Calu3 (cell line): ENCODE measurements around the gene TBXAS1. TPM values are rescaled to one million over a fixed set of nuclear protein-coding genes. Genes with fewer than 3 reads are reported as not detected.

ENCODE experiments used
- BruUV-seq: library from RNA; stranded (reverse); fragments of 400-500 nt; replicated peaks from 2 replicates; lab custom pipeline; 2021; lab: Mats Ljungman, UMichigan
- CTCF ChIA-PET: fragments of 300-600 bp; sonication (Branson Sonifier 250); formaldehyde crosslinking; loops from one replicate; lab custom pipeline; 2022; ENCODE audit warnings: antibody characterized with exemption; lab: Charles Lee
- DNase-seq: peaks from one replicate; pipeline ENCODE4 v3.0.0; 2022
- H3K27ac Mint-ChIP-seq: one replicate; pipeline ENCODE4 v1.8.0; 2022; ENCODE audit warnings: mixed read lengths; ENCODE audit not compliant: unreplicated experiment
- H3K27me3 Mint-ChIP-seq: one replicate; pipeline ENCODE4 v1.8.0; 2022; ENCODE audit warnings: mixed read lengths; ENCODE audit not compliant: unreplicated experiment
- H3K36me3 Mint-ChIP-seq: one replicate; pipeline ENCODE4 v1.8.0; 2022; ENCODE audit warnings: mild to moderate bottlenecking, moderate library complexity, mixed read lengths; ENCODE audit not compliant: insufficient read depth, unreplicated experiment
- H3K4me1 Mint-ChIP-seq: one replicate; pipeline ENCODE4 v1.8.0; 2022; ENCODE audit warnings: mild to moderate bottlenecking, low read depth, mixed read lengths; ENCODE audit not compliant: unreplicated experiment
- H3K4me3 Mint-ChIP-seq: one replicate; pipeline ENCODE4 v1.8.0; 2022; ENCODE audit warnings: mild to moderate bottlenecking, low read depth, moderate library complexity, mixed read lengths; ENCODE audit not compliant: unreplicated experiment
- H3K9me3 Mint-ChIP-seq: one replicate; pipeline ENCODE4 v1.8.0; 2022; ENCODE audit warnings: low read depth, mixed read lengths; ENCODE audit not compliant: unreplicated experiment
- CTCF ChIP-seq: fragments of 200-600 bp; IDR thresholded peaks from one replicate; pipeline ENCODE4 v1.8.0; 2022; ENCODE audit warnings: antibody characterized with exemption; ENCODE audit not compliant: unreplicated experiment
- intact Hi-C: fragments of 100-400 bp; cut with micrococcal nuclease; formaldehyde crosslinking; loops from one replicate; pipeline ENCODE4 v1.10.0; 2022; ENCODE audit not compliant: unreplicated experiment
- total RNA-seq: library from RNA; stranded (reverse); gene quantifications from 2 replicates; pipeline ENCODE4 v1.2.3, GENCODE V29; 2022

Gene TBXAS1
- total RNA-seq, 1 experiment from 2014 or later = 33.0 TPM

- peaks cover 6% of the 10 kb centered on the region for H3K9me3 Mint-ChIP-seq
- intact Hi-C loops = no loop called here
- H3K27me3 Mint-ChIP-seq = no peaks in the 10 kb centered on the region
- H3K36me3 Mint-ChIP-seq = no peaks in the 10 kb centered on the region
- no TSS peak for BruUV-seq
- H3K4me3 Mint-ChIP-seq = no peak overlapping the region
- H3K4me1 Mint-ChIP-seq = no peaks in the 10 kb centered on the region
- TF ChIP-seq CTCF = no peak
- DNase-seq = no peak
- no peak overlapping the region for H3K27ac Mint-ChIP-seq
- CTCF ChIA-PET = no interaction called here
Measured at GRCh38 chr7:139817249-139817648, 11.8 kb upstream of the TBXAS1 start.

- TF ChIP-seq CTCF = no peak
- intact Hi-C loops = no loop called here
- H3K4me1 Mint-ChIP-seq = no peaks in the 10 kb centered on the region
- H3K36me3 Mint-ChIP-seq = no peaks in the 10 kb centered on the region
- peaks cover 6% of the 10 kb centered on the region for H3K9me3 Mint-ChIP-seq
- DNase-seq = no peak
- H3K27me3 Mint-ChIP-seq = no peaks in the 10 kb centered on the region
- H3K4me3 Mint-ChIP-seq = no peak overlapping the region
- no peak overlapping the region for H3K27ac Mint-ChIP-seq
- CTCF ChIA-PET = no interaction called here
- BruUV-seq = no TSS peak
Measured at GRCh38 chr7:139820089-139820488, 9.0 kb upstream of the TBXAS1 start.

GRCh38 chr7:139821349-139822105, 7.5 kb upstream of the TBXAS1 start:
- Mint-ChIP-seq H3K9me3 (peaks cover 6% of the 10 kb centered on the region), H3K27me3 (no peaks in the 10 kb centered on the region), H3K4me3 (no peak overlapping the region), H3K27ac (no peak overlapping the region), H3K4me1 (peaks cover 10% of the 10 kb centered on the region), H3K36me3 (no peaks in the 10 kb centered on the region)
- intact Hi-C loops = no loop called here
- no peak for TF ChIP-seq CTCF
- BruUV-seq = no TSS peak
- no peak for DNase-seq
- CTCF ChIA-PET = no interaction called here

GRCh38 chr7:139822855-139823254, 6.2 kb upstream of the TBXAS1 start:
- Mint-ChIP-seq H3K4me3 (no peak overlapping the region), H3K9me3 (no peaks in the 10 kb centered on the region), H3K4me1 (peaks cover 22% of the 10 kb centered on the region), H3K27me3 (no peaks in the 10 kb centered on the region), H3K36me3 (no peaks in the 10 kb centered on the region), H3K27ac (no peak overlapping the region)
- no peak for DNase-seq
- BruUV-seq = no TSS peak
- TF ChIP-seq CTCF = no peak
- CTCF ChIA-PET = interaction anchor here (0.5 to 0.6 kb wide), 2 partner anchors 310 to 681 kb away, joined by 3 to 6 read pairs; no protein-coding TSS in a partner anchor
- intact Hi-C loops = no loop called here
